ENCODE data around the gene PAPLN.
A peak's percentile ranks its signal among the peaks of the same experiment; 100 is the strongest.

PAPLN gene

GRCh38 chr14:73246387-73247150 lies 9.3 kb downstream of the PAPLN start:
- Histone ChIP-seq H3K4me2 (ENCODE audit: low read length) (peak overlapping the region; percentile 74), H3K9ac (ENCODE audit: low read length) (peak overlapping the region; percentile 52; the same call in 1 of the 2 replicates), H3F3A (ENCODE audit: insufficient read depth, low read length) (no peaks in the 10 kb centered on the region), H3K9me3 (ENCODE audit: low read length) (no peaks in the 10 kb centered on the region), H2AFZ (ENCODE audit: low read length) (no peak overlapping the region), H3K27ac (ENCODE audit: low read depth, low read length, poor library complexity, severe bottlenecking) (peak overlapping the region; percentile 9), H3K36me3 (ENCODE audit: insufficient read depth, low read length) (no peaks in the 10 kb centered on the region), H3K9me2 (ENCODE audit: low read depth, low read length) (no peaks in the 10 kb centered on the region), H3K79me2 (ENCODE audit: insufficient read depth, low read length) (no peaks in the 10 kb centered on the region), H4K20me1 (ENCODE audit: insufficient read depth, low read length) (no peaks in the 10 kb centered on the region), H3K27me3 (ENCODE audit: insufficient read depth, low read length) (peaks cover 7% of the 10 kb centered on the region; the same call in 1 of the 2 replicates), H3K4me1 (ENCODE audit: insufficient read depth, low read length, severe bottlenecking) (peaks cover 43% of the 10 kb centered on the region), H3K4me3 (ENCODE audit: low read depth, low read length, poor library complexity, severe bottlenecking) (peak overlapping the region; percentile 62)
- TF ChIP-seq EZH2 (IDR thresholded peaks at IDR 0.05; ENCODE audit: borderline replicate concordance, low read length) (no peak), CTCF (IDR thresholded peaks at IDR 0.05; ENCODE audit: low read length) (no peak)

DNA sequence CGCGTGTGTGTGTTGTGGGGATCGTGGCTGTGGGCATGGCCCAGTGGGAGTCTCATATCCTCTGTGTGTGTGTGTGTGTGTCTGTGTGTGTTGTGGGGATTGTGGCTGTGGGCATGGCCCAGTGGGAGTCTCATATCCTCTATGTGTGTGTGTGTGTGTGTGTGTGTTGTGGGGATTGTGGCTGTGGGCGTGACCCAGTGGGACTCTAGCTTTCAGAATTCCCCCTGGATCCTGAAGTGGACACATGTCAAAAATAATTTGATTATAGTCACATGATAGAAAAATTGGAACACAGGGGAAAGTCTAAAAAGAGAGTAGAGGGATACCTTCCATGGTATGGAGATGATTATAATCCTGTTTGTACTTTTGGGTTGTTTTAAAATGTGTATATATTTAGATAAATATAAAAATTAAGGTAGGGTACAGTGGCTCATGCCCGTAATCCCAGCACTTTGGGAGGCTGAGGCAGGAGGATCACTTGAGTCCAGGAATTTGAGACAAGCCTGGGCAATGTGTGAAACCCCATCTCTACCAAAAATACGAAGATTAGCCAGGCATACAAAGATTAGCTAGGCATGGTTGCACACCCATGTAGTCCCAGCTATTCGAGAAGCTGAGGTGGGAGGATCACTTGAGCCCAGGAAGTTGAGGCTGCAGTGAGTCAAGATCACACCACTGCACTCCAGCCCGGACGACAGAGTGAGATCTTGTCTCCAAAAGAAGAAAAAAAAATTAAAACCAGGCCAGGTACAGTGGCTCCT lies 11.0 kb downstream of the PAPLN start:
- H3K27ac ChIP-seq (ENCODE audit: low read depth, low read length, poor library complexity, severe bottlenecking) = peak overlapping the region; percentile 42
- H3K9ac ChIP-seq (ENCODE audit: low read length) = no peak overlapping the region; the same call in 1 of the 2 replicates
- peak overlapping the region; percentile 74 for H3K4me2 ChIP-seq (ENCODE audit: low read length)
- no peaks in the 10 kb centered on the region for H3F3A ChIP-seq (ENCODE audit: insufficient read depth, low read length)
- no peak overlapping the region for H2AFZ ChIP-seq (ENCODE audit: low read length)
- no peaks in the 10 kb centered on the region for H3K79me2 ChIP-seq (ENCODE audit: insufficient read depth, low read length)
- peaks cover 37% of the 10 kb centered on the region for H3K4me1 ChIP-seq (ENCODE audit: insufficient read depth, low read length, severe bottlenecking)
- peaks cover 7% of the 10 kb centered on the region; the same call in 1 of the 2 replicates for H3K27me3 ChIP-seq (ENCODE audit: insufficient read depth, low read length)
- H3K9me2 ChIP-seq (ENCODE audit: low read depth, low read length) = no peaks in the 10 kb centered on the region
- TF ChIP-seq EZH2 (IDR thresholded peaks at IDR 0.05; ENCODE audit: borderline replicate concordance, low read length) = no peak
- no peak for TF ChIP-seq CTCF (IDR thresholded peaks at IDR 0.05; ENCODE audit: low read length)
- no peak overlapping the region for H3K4me3 ChIP-seq (ENCODE audit: low read depth, low read length, poor library complexity, severe bottlenecking)
- no peaks in the 10 kb centered on the region for H3K9me3 ChIP-seq (ENCODE audit: low read length)
- H4K20me1 ChIP-seq (ENCODE audit: insufficient read depth, low read length) = no peaks in the 10 kb centered on the region
- H3K36me3 ChIP-seq (ENCODE audit: insufficient read depth, low read length) = no peaks in the 10 kb centered on the region

DNA sequence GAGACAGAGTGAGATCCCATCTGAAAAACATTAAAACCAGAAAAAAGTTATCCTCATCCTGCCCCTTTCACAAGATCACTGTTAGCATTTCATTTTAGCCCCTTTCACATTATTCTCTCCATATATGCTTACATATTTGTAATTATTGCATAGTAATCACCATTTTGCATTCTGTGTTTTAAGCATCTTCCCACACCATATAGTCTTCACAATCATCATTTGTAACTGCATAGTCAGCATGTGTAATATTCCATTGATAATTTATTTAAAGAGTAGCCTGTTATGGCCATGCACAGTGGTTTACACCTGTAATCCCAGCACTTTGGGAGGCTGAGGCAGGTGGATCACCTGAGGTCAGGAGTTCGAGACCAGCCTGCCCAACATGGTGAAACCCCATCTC lies 11.8 kb downstream of the PAPLN start:
- H3K27ac ChIP-seq (ENCODE audit: low read depth, low read length, poor library complexity, severe bottlenecking) = peak overlapping the region; percentile 42
- peak overlapping the region; percentile 42 for H3K4me2 ChIP-seq (ENCODE audit: low read length)

More for the DNA sequence above, 11.8 kb downstream of the PAPLN start:
- Histone ChIP-seq H2AFZ (ENCODE audit: low read length) (no peak overlapping the region), H3K4me1 (ENCODE audit: insufficient read depth, low read length, severe bottlenecking) (peaks cover 37% of the 10 kb centered on the region), H3K9ac (ENCODE audit: low read length) (no peak overlapping the region; the same call in 1 of the 2 replicates), H4K20me1 (ENCODE audit: insufficient read depth, low read length) (no peaks in the 10 kb centered on the region), H3K4me3 (ENCODE audit: low read depth, low read length, poor library complexity, severe bottlenecking) (no peak overlapping the region), H3K9me3 (ENCODE audit: low read length) (no peaks in the 10 kb centered on the region), H3F3A (ENCODE audit: insufficient read depth, low read length) (no peaks in the 10 kb centered on the region), H3K9me2 (ENCODE audit: low read depth, low read length) (no peaks in the 10 kb centered on the region), H3K27me3 (ENCODE audit: insufficient read depth, low read length) (peaks cover 7% of the 10 kb centered on the region; the same call in 1 of the 2 replicates), H3K79me2 (ENCODE audit: insufficient read depth, low read length) (no peaks in the 10 kb centered on the region), H3K36me3 (ENCODE audit: insufficient read depth, low read length) (no peaks in the 10 kb centered on the region)
- TF ChIP-seq CTCF (IDR thresholded peaks at IDR 0.05; ENCODE audit: low read length) (no peak), EZH2 (IDR thresholded peaks at IDR 0.05; ENCODE audit: borderline replicate concordance, low read length) (no peak)
